ENCODE results near the gene HOXA3. TPM values are rescaled to one million over a fixed set of nuclear protein-coding genes. Genes with fewer than 3 reads are reported as not detected.

The HOXA3 gene
- total RNA-seq, 1 donor from 2014 or later: not detected

DNA sequence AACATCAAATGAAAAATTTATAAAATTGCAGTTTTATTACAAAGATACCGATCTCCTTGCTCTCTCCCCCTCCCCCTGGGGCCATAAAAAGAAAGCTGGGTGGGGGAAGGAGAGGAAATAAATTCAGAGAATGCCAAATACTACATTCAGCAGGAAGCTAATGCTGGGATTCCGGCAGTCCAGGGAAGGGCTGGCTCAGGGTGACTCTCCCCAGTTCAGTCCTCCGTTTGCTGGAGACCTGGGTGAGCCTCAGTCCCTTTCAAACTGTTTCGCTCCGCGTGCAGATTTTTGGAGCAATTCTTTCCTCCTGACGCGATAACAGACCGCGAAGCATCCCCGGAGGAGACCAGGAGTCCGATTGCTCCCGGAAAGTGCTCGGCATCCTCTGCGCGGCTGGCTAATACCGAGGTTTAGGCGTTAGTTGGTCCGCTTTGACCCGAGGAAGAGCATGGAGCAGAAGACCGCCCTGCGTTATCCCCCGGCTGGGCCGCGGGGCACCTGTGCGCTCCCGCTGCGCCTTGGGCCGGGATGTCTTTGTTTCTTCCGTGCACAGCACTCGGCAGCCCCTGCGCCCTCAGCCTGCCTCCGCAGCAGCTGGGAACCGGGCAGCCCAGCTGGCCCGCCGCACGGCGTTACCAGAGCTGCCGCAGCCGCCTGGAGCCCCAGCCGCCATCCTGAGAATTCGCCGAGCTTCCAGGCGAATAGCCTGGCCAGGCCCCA lies 46.0 kb downstream of the HOXA3 start:
- Mint-ChIP-seq H3K4me1 (no peaks in the 10 kb centered on the region), H3K27me3 (ENCODE audit: insufficient read depth, low read depth) (peaks cover 96% of the 10 kb centered on the region), H3K9me3 (peaks cover 7% of the 10 kb centered on the region), H3K36me3 (no peaks in the 10 kb centered on the region), H3K4me3 (no peak overlapping the region), H3K27ac (no peak overlapping the region)
- Histone ChIP-seq H3F3A (ENCODE audit: low read depth) (peaks cover 17% of the 10 kb centered on the region), H3K9me3 (ENCODE audit: low read depth) (no peaks in the 10 kb centered on the region), H3K27me3 (peaks cover 100% of the 10 kb centered on the region), H2AFZ (replicated peaks) (no peak overlapping the region), H3K4me1 (no peaks in the 10 kb centered on the region), H3K4me3 (no peak overlapping the region), H3K27ac (no peak overlapping the region), H3K4me2 (no peak overlapping the region), H3K36me3 (no peaks in the 10 kb centered on the region), H3K79me2 (ENCODE audit: low read depth) (no peaks in the 10 kb centered on the region), H4K20me1 (ENCODE audit: low read depth) (peaks cover 100% of the 10 kb centered on the region), H3K9ac (no peak overlapping the region)
- DNase-seq (ENCODE audit: low spot score): peak; percentile 89
- TF ChIP-seq, protein P1, sequence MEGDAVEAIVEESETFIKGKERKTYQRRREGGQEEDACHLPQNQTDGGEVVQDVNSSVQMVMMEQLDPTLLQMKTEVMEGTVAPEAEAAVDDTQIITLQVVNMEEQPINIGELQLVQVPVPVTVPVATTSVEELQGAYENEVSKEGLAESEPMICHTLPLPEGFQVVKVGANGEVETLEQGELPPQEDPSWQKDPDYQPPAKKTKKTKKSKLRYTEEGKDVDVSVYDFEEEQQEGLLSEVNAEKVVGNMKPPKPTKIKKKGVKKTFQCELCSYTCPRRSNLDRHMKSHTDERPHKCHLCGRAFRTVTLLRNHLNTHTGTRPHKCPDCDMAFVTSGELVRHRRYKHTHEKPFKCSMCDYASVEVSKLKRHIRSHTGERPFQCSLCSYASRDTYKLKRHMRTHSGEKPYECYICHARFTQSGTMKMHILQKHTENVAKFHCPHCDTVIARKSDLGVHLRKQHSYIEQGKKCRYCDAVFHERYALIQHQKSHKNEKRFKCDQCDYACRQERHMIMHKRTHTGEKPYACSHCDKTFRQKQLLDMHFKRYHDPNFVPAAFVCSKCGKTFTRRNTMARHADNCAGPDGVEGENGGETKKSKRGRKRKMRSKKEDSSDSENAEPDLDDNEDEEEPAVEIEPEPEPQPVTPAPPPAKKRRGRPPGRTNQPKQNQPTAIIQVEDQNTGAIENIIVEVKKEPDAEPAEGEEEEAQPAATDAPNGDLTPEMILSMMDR (IDR thresholded peaks at IDR 0.05): no peak
- TF ChIP-seq EZH2 (IDR thresholded peaks at IDR 0.05) (peak; percentile 94), EZH2phosphoT487 (IDR thresholded peaks at IDR 0.05) (peak; percentile 90)

DNA sequence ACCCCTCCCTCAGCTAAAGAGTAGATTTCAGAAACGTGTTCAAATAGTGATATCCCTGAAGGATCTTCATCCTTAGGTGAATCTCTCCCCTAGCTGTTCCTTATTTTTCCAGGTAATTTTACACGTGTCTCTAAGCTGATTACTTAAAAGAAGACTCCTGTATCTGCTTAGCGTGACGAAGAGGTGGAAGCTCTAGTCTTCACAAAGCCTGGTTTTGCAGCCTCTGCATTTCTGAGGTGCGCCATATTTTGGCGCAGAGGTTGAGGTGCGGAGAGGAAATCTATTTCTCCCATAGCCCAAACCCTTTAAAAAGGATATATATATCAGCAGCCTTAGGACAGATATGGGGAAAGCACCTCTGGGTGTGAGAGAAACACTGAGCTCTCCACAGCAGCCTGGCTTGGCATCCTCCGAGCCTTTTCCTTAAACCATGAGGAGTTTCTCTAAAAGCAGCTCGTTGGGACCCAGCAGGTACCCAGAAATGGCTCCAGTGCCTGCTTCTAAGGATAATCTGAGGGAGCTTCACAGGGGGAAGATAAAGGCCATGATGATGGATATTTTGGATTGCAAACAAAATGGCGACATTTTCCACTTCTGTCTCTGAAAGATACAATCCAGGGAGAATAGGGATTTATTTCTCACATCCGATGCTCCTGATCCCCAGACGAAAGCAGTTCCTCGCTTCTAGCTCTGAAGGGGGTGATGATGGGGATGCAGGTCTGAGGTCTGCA lies 46.9 kb downstream of the HOXA3 start:
- peaks cover 100% of the 10 kb centered on the region for H3K27me3 ChIP-seq
- H3K36me3 ChIP-seq: no peaks in the 10 kb centered on the region
- H3K36me3 Mint-ChIP-seq: no peaks in the 10 kb centered on the region
- H3F3A ChIP-seq (ENCODE audit: low read depth): peaks cover 25% of the 10 kb centered on the region
- no peak overlapping the region for H3K4me2 ChIP-seq
- no peak overlapping the region for H3K4me3 ChIP-seq
- H4K20me1 ChIP-seq (ENCODE audit: low read depth): peaks cover 100% of the 10 kb centered on the region
- H3K9me3 ChIP-seq (ENCODE audit: low read depth): no peaks in the 10 kb centered on the region
- H3K27ac Mint-ChIP-seq: no peak overlapping the region
- TF ChIP-seq EZH2 (IDR thresholded peaks at IDR 0.05): no peak
- TF ChIP-seq, protein P1 (IDR thresholded peaks at IDR 0.05): no peak
- no peak for TF ChIP-seq EZH2phosphoT487 (IDR thresholded peaks at IDR 0.05)
- peaks cover 7% of the 10 kb centered on the region for H3K9me3 Mint-ChIP-seq
- no peak for DNase-seq (ENCODE audit: low spot score)
- no peaks in the 10 kb centered on the region for H3K4me1 ChIP-seq
- H3K27me3 Mint-ChIP-seq (ENCODE audit: insufficient read depth, low read depth): peaks cover 96% of the 10 kb centered on the region
- H3K79me2 ChIP-seq (ENCODE audit: low read depth): no peaks in the 10 kb centered on the region
- no peak overlapping the region for H3K4me3 Mint-ChIP-seq
- H2AFZ ChIP-seq (replicated peaks): no peak overlapping the region
- H3K27ac ChIP-seq: no peak overlapping the region
- no peaks in the 10 kb centered on the region for H3K4me1 Mint-ChIP-seq
- H3K9ac ChIP-seq: no peak overlapping the region

DNA sequence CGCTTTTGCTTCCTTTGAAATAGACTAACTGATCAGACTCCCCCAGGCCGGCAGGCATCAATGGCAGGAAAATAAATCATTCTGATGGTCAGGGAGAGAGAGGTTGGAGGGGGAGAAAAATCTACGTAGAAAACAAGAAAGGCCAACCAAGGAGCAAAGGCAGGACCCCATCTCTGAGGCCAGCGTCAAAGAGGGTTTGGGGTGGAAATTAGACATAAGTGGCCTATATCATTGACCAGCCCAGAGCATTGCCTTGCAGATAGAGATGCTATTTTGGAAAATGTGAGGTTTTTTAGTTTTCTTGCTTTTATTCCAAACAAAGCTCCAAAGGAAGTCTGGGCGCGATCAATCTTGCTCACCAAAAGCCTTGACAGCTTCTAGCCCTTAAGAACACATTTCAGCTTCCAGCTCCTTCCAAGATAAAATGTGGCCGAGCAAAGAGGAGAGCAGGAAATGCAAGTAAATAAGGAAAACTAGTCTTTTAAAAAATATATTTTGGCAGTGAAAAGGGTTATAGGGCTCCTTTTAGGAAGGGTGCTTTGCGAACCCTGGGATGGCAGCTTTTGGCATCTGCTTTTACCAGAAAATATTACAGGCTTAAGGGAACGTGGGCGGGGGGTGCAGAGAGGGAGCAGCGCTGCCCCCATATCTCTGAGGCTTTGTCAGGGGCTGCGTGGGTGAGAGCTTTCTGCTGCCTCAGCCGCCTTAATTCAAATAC lies 47.9 kb downstream of the HOXA3 start:
- H3K27me3 ChIP-seq: peaks cover 100% of the 10 kb centered on the region
- DNase-seq (ENCODE audit: low spot score): no peak
- TF ChIP-seq, protein P1 (IDR thresholded peaks at IDR 0.05): no peak
- TF ChIP-seq EZH2 (IDR thresholded peaks at IDR 0.05) (peak; percentile 13), EZH2phosphoT487 (IDR thresholded peaks at IDR 0.05) (no peak)
- H3K36me3 ChIP-seq: no peaks in the 10 kb centered on the region
- H4K20me1 ChIP-seq (ENCODE audit: low read depth): peaks cover 100% of the 10 kb centered on the region
- H3K27ac Mint-ChIP-seq: no peak overlapping the region
- no peak overlapping the region for H3K4me3 ChIP-seq
- H3K27ac ChIP-seq: no peak overlapping the region
- no peaks in the 10 kb centered on the region for H3K79me2 ChIP-seq (ENCODE audit: low read depth)
- H3K9me3 ChIP-seq (ENCODE audit: low read depth): no peaks in the 10 kb centered on the region
- H3K4me3 Mint-ChIP-seq: no peak overlapping the region
- peaks cover 97% of the 10 kb centered on the region for H3K27me3 Mint-ChIP-seq (ENCODE audit: insufficient read depth, low read depth)
- H3K9me3 Mint-ChIP-seq: peaks cover 5% of the 10 kb centered on the region
- no peaks in the 10 kb centered on the region for H3K4me1 Mint-ChIP-seq
- peaks cover 33% of the 10 kb centered on the region for H3F3A ChIP-seq (ENCODE audit: low read depth)
- no peak overlapping the region for H3K4me2 ChIP-seq
- H3K36me3 Mint-ChIP-seq: no peaks in the 10 kb centered on the region
- H3K4me1 ChIP-seq: no peaks in the 10 kb centered on the region
- H3K9ac ChIP-seq: no peak overlapping the region
- no peak overlapping the region for H2AFZ ChIP-seq (replicated peaks)

Data from neural progenitor cell (in vitro differentiated cells).